Medulla oblongata (tissue), 1 donor: ENCODE measurements around the gene ADAMTSL1.

Experiments
- DNase-seq: peaks from one replicate; pipeline ENCODE4 v3.0.0-alpha.2; 2015; ENCODE audit errors: extremely low spot score

ADAMTSL1 gene

GRCh38 chr9:18555105-18555883, 81.3 kb downstream of the ADAMTSL1 start:
- DNase-seq = no peak

DNA sequence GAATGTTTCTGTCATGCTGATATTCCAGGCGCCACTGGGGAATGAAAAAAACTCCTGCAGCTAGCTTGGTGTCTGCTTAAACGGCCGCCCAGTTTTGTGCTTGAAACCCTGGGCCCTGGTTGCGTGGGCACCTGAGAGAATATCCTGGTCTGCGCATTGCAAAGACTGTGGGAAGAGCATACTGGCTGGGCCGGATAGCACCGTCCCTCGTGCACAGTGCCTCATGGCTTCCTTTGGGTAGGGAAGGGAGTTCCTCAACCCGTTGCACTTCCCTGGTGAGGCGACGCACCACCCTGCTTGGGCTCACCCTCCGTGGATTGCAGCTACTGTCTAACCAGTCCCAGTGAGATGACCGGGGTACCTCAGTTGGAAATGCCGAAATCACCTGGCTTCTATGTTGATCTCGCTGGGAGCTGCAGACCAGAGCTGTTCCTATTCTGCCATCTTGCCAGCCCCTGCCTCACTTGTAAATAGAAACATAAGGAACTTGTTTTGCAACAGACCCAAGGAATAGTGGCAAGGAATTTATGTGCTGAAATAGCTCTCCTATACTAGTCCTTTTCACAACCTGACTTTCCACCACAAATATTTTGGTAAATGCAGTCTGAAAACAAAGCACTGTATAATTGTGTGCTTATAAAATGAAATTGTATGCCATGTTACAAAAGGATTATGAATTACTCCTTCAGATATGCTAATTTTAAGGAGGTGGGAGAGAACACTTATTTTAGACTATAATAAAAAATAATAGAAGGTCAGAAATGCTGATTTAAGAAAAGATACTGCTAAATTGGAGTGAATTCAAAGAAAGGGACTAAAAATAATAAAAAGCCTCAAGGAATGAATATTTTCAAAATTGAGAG, 90.3 kb downstream of the ADAMTSL1 start:
- DNase-seq = no peak

GRCh38 chr9:18566121-18566520, 92.2 kb downstream of the ADAMTSL1 start:
- DNase-seq = no peak

- DNase-seq = no peak
These were observed 95.0 kb downstream of the ADAMTSL1 start for GRCh38 chr9:18568973-18569372.

- DNase-seq = no peak
These were observed 96.1 kb downstream of the ADAMTSL1 start for GRCh38 chr9:18569941-18570630.

DNA sequence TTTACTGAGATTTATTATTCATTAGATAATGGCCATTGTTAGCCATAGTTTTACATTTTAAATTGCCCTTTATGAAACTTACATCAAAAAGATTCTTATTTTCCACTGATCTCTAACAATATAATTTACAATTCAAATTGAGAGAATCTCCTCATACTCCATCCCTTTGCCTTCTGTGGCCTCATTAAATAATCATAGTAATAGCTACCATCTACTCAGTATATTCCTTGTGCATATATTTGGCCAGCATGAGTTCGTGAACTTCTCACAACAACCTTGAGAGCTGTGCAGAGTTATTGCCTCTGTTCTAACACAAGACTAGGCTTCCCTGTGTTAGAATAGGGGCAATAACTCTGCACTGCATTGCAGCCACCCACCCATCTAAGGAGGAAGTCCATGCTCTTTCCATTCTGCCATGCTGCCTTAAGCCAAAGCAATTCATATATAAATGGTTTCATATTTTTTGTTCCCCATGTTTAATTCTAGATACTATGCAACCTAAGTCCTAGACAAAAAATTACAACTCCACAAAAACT, 99.1 kb downstream of the ADAMTSL1 start:
- DNase-seq = no peak

DNA sequence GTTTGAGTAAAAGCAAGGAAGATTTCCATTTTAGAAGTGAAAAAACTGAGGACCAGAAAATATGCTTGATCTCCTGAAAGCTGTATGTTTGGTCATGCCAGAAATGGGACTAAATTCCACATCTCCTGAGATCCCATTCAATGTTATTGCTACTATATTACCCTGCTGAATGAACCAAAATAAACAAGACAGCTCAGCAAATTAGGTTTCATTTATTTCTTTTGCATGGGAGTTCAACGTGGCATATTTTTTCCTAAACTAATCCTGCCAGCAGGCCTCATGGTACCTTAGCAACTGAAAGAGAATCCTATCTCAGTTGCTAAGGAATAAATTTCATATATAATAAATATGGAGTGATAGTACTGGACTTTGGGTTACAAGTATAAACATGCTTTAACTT, 101.7 kb downstream of the ADAMTSL1 start:
- DNase-seq = no peak

- no peak for DNase-seq
These were observed 105.6 kb downstream of the ADAMTSL1 start for GRCh38 chr9:18579536-18579935.

GRCh38 chr9:18580151-18580550, 106.2 kb downstream of the ADAMTSL1 start:
- no peak for DNase-seq

- DNase-seq = no peak
These were observed 112.0 kb downstream of the ADAMTSL1 start for GRCh38 chr9:18585996-18586395.

GRCh38 chr9:18588002-18588401, 114.0 kb downstream of the ADAMTSL1 start:
- no peak for DNase-seq

DNA sequence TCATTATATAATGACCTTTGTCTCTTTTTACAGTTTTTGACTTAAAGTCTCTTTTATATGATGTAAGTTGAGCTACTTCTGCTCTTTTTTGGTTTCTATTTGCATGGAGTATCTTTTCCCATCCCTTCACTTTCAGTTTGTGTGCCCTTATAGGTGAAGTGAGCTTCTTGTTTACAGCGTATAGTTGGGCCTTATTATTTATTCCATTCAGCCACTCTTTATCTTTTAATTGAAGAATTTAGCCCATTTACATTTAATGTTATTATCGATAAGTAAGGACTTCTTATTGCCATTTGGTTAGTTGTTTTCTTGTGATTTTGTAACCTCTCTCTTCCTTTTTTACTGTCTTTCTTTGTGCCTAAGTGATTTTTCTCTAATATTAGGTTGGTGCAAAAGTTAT, 117.3 kb downstream of the ADAMTSL1 start:
- no peak for DNase-seq

- DNase-seq = no peak
These were observed 120.9 kb downstream of the ADAMTSL1 start for GRCh38 chr9:18594837-18595236.

DNA sequence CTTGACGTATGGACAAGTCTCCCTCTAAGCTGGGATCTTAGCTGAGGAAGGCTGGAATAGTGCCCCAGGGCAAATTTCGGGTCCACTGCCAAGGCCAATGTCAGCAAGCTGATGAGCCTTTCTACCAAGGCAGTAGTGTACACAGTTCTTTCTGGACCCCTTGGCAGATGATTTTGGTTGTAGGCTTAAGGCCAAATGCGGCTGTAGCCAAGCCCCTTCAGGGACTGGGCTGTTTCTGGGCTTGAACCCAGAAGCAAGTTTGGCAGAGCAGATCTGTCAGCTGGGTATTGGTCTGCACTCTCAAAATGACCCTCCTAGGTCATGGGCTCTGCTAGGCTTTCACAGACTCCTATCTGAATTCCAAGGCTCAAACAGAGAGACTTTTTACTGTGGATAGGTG, 121.6 kb downstream of the ADAMTSL1 start:
- DNase-seq = peak; percentile 79

GRCh38 chr9:18596920-18597319, 123.0 kb downstream of the ADAMTSL1 start:
- no peak for DNase-seq

- DNase-seq = no peak
These were observed 125.0 kb downstream of the ADAMTSL1 start for GRCh38 chr9:18598969-18599368.

GRCh38 chr9:18601026-18601425, 127.1 kb downstream of the ADAMTSL1 start:
- no peak for DNase-seq

DNA sequence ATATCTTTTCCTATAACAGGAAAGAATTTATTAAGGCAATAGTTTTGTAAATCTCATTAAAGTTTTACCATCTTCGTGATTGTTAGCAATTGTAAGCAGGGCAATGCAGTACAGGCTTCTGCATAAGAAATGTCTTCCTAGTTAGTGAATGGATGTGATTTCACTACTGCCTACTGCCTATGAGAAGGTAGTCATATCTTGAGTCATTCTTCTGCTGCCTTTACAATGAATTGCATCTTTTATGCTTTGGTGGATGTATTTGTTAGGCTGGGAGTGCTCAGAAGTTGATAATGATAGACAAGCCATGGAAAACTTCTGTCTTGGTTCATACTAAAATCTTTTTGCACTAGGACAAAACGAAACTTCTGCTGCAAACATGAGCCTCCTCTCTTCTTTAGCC, 128.0 kb downstream of the ADAMTSL1 start:
- no peak for DNase-seq

GRCh38 chr9:18604767-18605730, 131.1 kb downstream of the ADAMTSL1 start:
- peak; percentile 43 for DNase-seq

GRCh38 chr9:18605766-18606180, 131.8 kb downstream of the ADAMTSL1 start:
- DNase-seq = no peak

GRCh38 chr9:18606281-18606680, 132.3 kb downstream of the ADAMTSL1 start:
- DNase-seq = no peak
